GM18951 (cell line): Measurements from ENCODE around the gene EID1.

ENCODE experiments used
- POLR2A ChIP-seq: IDR thresholded peaks from 4 replicates; pipeline ENCODE4 v1.6.1; 2011; ENCODE audit warnings: mild to moderate bottlenecking; ENCODE audit not compliant: insufficient read length, insufficient read depth; ENCODE audit errors: extremely low read depth
- in situ Hi-C: fragments of 300-500 bp; cut with MboI; formaldehyde crosslinking; loops from one replicate; pipeline ENCODE4 v1.12.0; 2022; ENCODE audit warnings: low sequenced_read_pairs, mixed read lengths, inconsistent platforms; ENCODE audit not compliant: unreplicated experiment

EID1 gene

GRCh38 chr15:48883699-48884098 lies 5.8 kb downstream of the EID1 start:
- TF ChIP-seq POLR2A = no peak
- in situ Hi-C loops = no loop called here

GRCh38 chr15:48887144-48887543 lies 9.2 kb downstream of the EID1 start:
- no peak for TF ChIP-seq POLR2A
- in situ Hi-C loops = no loop called here

GRCh38 chr15:48888191-48888590 lies 10.3 kb downstream of the EID1 start:
- in situ Hi-C loops = no loop called here
- TF ChIP-seq POLR2A = no peak

- no peak for TF ChIP-seq POLR2A
- in situ Hi-C loops = no loop called here
Measured at GRCh38 chr15:48888836-48889235, 10.9 kb downstream of the EID1 start.

- TF ChIP-seq POLR2A = no peak
- in situ Hi-C loops = no loop called here
Measured at GRCh38 chr15:48889925-48890324, 12.0 kb downstream of the EID1 start.

DNA sequence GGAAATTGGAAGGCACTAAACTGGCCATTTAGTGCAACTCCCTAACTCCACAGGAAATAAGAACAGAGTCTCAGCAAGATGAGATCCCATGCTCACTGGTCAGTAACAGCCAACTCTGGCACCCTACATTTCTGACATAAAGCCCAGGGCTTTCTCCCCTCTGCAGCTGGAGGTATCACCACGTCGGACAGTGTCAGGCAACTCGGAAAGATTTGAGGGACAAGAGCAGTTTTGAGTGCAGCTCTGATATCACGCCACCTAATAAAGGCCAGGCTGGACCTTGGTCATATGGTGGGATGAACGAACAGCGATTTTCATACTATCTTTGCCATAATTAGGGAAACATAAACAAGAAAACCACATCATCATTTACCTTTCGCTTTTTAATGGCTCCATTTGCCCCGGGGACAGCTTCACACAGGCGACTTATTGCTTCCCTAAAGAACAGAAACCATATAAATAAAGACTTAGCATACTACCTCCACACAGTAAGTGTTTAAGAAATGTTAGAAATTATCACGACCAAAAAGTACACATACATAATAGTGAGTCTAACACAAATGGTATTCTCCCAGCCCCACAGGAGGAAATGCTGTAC lies 12.5 kb downstream of the EID1 start:
- no peak for TF ChIP-seq POLR2A
- in situ Hi-C loops = no loop called here

DNA sequence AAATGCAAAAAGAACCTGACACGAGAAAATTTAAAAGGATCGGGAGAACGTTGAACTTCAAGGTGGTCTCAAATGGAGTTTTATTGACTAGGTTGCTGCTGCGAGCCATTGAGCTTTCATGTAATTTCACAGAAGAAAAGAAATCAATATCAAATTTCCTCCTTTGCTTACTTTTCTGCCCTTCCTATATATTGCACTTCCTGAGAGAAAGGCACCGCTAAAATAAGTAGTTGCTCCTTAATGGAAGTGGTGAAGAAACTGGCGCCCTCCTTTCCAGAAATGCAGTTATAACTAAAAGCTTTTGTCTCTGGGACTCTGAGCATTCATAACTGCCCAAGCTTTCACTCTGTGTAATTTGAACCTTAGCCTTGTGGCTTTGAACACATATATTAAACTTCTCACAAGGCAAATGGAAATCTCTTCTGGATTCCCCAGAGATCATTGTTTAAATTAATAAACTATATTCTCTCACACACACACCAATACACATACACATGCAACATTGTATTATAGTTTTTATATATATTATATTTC lies 13.4 kb downstream of the EID1 start:
- no peak for TF ChIP-seq POLR2A
- in situ Hi-C loops = no loop called here

DNA sequence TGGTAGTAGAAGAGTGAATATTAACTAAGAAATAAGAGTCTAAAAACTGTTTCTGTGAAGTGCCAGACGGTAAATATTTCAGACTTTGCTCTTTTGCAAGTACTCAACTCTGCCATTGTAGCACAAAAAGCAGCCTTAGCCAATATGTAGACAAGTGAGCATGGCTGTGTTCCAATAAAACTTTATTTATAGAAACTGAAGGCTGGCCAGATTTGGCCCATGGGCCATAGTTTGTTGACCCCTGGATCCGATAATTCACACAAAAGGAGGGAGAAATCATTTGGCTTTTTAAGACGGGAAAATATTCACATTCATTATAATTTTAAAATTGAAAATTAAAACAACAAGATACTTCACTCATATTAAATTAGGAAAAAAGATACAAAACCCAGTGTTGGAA lies 15.4 kb downstream of the EID1 start:
- in situ Hi-C loops = no loop called here
- no peak for TF ChIP-seq POLR2A

DNA sequence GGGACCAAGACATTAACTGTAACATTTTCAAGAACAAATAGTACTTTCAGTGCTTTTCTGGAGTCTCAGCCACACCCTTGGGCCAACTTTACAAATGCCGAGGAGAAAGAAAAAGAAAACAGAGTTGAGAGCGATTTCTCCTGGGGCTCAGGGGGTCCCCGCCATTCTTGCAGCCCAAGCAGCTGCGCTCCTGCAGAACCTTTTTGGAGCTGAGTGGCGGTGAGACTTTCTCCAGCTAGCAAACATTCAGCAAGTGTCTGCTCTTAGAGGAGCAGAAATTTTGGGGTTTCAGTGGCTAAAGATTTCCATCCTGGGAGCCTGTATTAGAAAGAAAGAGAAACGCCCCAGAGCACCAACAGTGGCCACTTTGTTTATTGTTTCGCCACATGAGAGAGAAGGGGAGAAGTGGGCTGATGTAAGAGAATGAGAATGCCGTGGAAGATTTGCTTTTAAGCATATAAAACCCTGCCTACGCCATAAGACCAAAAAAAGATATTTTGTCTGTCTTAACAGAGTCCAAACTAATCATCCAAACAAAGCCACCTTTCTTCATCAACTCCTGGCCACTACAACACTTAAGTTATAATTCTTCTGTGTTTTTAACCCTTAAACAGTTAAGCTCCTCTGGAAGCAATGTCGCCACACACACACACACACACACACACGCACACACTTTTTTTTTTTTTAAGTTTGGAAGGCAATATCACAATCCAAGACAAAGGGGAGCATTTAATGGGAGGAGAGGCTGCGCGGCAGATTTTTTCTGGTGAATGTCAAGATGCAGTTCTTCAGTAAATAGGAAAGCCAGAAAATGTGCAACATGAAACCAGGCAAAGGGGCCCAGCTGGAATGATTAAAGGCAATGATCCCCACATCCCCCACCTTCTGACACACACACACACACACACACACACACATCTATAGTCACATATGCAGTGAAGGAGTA lies 19.2 kb downstream of the EID1 start:
- in situ Hi-C loops = no loop called here
- no peak for TF ChIP-seq POLR2A

DNA sequence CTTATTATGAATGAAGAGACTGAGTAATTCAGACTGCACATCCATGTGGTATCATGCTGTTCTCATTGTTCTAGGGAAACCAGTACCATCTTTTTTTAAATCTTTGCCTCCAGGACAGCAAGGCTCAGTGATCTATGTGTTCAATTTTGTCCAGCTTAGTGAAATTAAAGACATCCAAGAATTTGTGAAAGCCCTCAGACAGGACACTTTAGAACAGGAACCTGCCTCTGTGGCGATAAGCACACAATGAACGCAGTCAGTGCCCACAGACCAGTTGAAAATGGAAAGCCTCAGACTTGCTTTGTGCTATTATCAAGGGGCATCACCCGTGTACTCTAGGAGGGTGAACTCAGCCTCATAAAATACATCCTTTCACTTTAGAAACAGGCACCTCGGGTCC lies 20.1 kb downstream of the EID1 start:
- in situ Hi-C loops = no loop called here
- TF ChIP-seq POLR2A = no peak

GRCh38 chr15:48898446-48898845 lies 20.5 kb downstream of the EID1 start:
- in situ Hi-C loops = no loop called here
- no peak for TF ChIP-seq POLR2A

DNA sequence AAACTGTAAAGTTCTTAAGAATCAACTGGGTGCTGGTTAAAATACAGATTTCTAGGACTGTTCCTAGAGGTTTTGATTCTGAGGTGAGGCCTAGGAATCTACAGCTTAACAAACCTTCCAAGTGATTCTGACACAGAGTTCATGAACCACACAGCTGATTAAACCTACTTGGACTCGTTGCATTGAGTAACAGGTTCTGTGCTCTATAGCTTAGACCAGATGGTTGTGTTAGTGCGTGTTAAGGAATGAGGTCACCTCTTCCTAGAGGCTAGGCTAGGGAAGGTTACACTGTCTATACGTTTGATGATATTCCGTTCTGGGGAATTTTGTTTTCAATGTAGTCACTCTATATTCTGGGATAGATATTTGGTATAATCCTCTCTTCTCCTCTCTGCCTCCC lies 21.9 kb downstream of the EID1 start:
- in situ Hi-C loops = no loop called here
- no peak for TF ChIP-seq POLR2A

DNA sequence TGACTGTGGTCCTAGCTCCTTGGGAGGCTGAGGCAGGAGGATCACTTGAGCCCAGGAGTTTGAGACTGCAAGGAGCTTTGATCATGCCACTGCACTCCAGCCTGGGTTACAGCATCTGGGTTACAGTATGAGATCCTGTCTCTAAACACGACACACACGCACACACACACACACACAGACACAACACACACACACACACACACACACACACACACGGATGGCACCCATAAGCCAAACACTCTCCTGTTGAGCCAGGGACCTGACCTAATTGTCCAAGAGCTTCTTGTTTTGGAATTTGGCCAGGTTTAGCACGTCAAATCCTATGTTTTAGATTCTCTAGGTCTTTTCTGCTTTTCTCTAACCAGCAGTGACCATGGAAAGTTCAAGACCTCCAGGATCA lies 26.8 kb downstream of the EID1 start:
- no peak for TF ChIP-seq POLR2A
- in situ Hi-C loops = no loop called here

DNA sequence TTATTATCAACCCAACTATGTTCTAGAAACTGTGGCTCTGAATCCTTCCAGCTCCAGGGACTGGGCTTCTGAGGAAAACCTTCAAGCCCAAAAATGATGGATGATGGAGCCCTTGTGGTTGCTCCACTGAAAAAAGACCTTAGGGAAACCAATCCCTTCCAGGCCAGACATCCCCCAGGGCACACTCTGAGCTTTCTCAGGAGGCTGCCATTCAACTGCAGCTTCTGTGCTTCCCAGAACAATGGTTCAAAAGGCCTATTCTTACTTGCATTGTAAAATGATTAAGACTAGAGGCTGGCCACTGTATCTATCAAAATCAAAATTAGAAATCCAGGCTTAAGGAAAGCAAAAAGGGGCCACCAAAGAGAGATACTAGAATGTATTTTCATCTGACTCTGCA lies 27.3 kb downstream of the EID1 start:
- no peak for TF ChIP-seq POLR2A
- in situ Hi-C loops = no loop called here
